DND-41 (cell line): Measurements from ENCODE around the gene DNHD1.

Source experiments
- CTCF ChIP-seq: IDR thresholded peaks from 2 replicates; pipeline ENCODE4 v1.5.1; 2012; ENCODE audit warnings: borderline replicate concordance, low read length, moderate library complexity, mild to moderate bottlenecking; ENCODE audit not compliant: poor library complexity, severe bottlenecking; ENCODE audit errors: extremely low read depth
- EZH2 ChIP-seq: IDR thresholded peaks from 3 replicates; pipeline ENCODE4 v1.6.1; 2012; ENCODE audit warnings: borderline replicate concordance, low read depth, mild to moderate bottlenecking, moderate library complexity, low read length, inconsistent platforms; ENCODE audit not compliant: severe bottlenecking

GRCh38 chr11:6497069-6497839 lies at the start of gene DNHD1:
- TF ChIP-seq CTCF (no peak), EZH2 (no peak)
